PFSK-1 (cell line): ENCODE data around the gene CREBRF.

Experiments used
- FOXP2 ChIP-seq: optimal IDR thresholded peaks from 2 replicates; pipeline ENCODE3; 2011; ENCODE audit warnings: borderline replicate concordance, control low read depth, inconsistent platforms; ENCODE audit not compliant: insufficient read depth; ENCODE audit errors: extremely low read length, extremely low read depth
- POLR2AphosphoS5 ChIP-seq: IDR thresholded peaks from 2 replicates; pipeline ENCODE4 v1.6.1; 2012; ENCODE audit warnings: low read depth, mild to moderate bottlenecking, control low read depth, low read length, moderate library complexity
- REST ChIP-seq, 2 experiments: IDR thresholded peaks; 2 replicates each; pipeline versions ENCODE4 v1.6.1 to v1.8.0; 2011 to 2012; ENCODE audit warnings: low read depth in 2 of 2, low read length in 2 of 2, control low read depth in 1 of 2, inconsistent platforms in 1 of 2, mild to moderate bottlenecking in 1 of 2, moderate library complexity in 1 of 2; ENCODE audit not compliant: insufficient read depth in 1 of 2
- SIN3A ChIP-seq: IDR thresholded peaks from 2 replicates; pipeline ENCODE4 v1.6.1; 2012; ENCODE audit warnings: mild to moderate bottlenecking, low read length, moderate library complexity, borderline replicate concordance; ENCODE audit not compliant: insufficient read depth
- TAF1 ChIP-seq: IDR thresholded peaks from 2 replicates; pipeline ENCODE4 v1.6.1; 2012; ENCODE audit warnings: low read length, control low read depth, borderline replicate concordance; ENCODE audit not compliant: insufficient read depth

Gene CREBRF

GRCh38 chr5:173014671-173015070 is 41.5 kb upstream of the CREBRF start:
- no peak for TF ChIP-seq REST (IDR thresholded peaks at IDR 0.05; ENCODE audit: insufficient read depth in 1 of 2, low read depth in 2 of 2, low read length in 2 of 2)
- TF ChIP-seq FOXP2 = no peak
- TF ChIP-seq SIN3A = no peak
- TF ChIP-seq TAF1 = no peak
- no peak for TF ChIP-seq POLR2AphosphoS5

GRCh38 chr5:173015192-173015591 is 41.0 kb upstream of the CREBRF start:
- TF ChIP-seq POLR2AphosphoS5 (no peak), SIN3A (no peak)

GRCh38 chr5:173015598-173016455 is 40.3 kb upstream of the CREBRF start:
- no peak for TF ChIP-seq TAF1
- no peak for TF ChIP-seq FOXP2
- no peak for TF ChIP-seq POLR2AphosphoS5
- TF ChIP-seq REST (IDR thresholded peaks at IDR 0.05; ENCODE audit: insufficient read depth in 1 of 2, low read depth in 2 of 2, low read length in 2 of 2) = no peak
- no peak for TF ChIP-seq SIN3A

- TF ChIP-seq POLR2AphosphoS5 = no peak
- no peak for TF ChIP-seq REST (IDR thresholded peaks at IDR 0.05; ENCODE audit: insufficient read depth in 1 of 2, low read depth in 2 of 2, low read length in 2 of 2)
- no peak for TF ChIP-seq TAF1
- no peak for TF ChIP-seq FOXP2
- no peak for TF ChIP-seq SIN3A
These were observed 39.5 kb upstream of the CREBRF start for GRCh38 chr5:173016598-173017046.

GRCh38 chr5:173018358-173018757 is 37.8 kb upstream of the CREBRF start:
- TF ChIP-seq REST (IDR thresholded peaks at IDR 0.05; ENCODE audit: insufficient read depth in 1 of 2, low read depth in 2 of 2, low read length in 2 of 2) = no peak
